ENCODE measurements around the gene GNRHR.

DNA sequence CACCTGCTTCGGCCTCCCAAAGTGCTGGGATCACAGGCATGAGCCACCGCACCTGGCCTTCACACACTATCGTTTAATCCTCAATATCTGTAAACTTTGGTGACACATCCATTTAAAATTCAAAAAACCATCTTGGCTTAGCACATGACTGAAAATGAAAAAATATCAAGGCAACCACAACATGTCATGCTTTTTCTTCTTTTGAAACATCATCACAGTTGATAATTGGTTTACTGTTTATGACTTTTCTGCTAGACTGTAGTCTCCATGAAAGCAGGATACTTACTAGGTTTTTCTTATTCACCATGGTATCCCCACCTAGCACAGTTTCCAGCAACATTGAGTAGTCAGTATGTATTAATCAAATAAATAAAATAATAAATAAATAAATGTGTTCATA lies 11.0 kb downstream of the GNRHR start:
- TF ChIP-seq, protein P1, sequence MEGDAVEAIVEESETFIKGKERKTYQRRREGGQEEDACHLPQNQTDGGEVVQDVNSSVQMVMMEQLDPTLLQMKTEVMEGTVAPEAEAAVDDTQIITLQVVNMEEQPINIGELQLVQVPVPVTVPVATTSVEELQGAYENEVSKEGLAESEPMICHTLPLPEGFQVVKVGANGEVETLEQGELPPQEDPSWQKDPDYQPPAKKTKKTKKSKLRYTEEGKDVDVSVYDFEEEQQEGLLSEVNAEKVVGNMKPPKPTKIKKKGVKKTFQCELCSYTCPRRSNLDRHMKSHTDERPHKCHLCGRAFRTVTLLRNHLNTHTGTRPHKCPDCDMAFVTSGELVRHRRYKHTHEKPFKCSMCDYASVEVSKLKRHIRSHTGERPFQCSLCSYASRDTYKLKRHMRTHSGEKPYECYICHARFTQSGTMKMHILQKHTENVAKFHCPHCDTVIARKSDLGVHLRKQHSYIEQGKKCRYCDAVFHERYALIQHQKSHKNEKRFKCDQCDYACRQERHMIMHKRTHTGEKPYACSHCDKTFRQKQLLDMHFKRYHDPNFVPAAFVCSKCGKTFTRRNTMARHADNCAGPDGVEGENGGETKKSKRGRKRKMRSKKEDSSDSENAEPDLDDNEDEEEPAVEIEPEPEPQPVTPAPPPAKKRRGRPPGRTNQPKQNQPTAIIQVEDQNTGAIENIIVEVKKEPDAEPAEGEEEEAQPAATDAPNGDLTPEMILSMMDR (IDR thresholded peaks at IDR 0.05) = no peak
- no peak for TF ChIP-seq ZFX (IDR thresholded peaks at IDR 0.05; ENCODE audit: borderline replicate concordance)

Measured in 22Rv1 (cell line).